Stimulated activated CD4-positive, alpha-beta T cell treated with anti-CD3 and anti-CD28 coated beads, Interleukin-2, amount 100 ng/mL, for 4 hours (primary cell): ENCODE results near the gene DHRS4L2.
"Not testable (repeated sequence)": the region's sequence is repeated elsewhere in the genome, so short reads cannot be mapped to it uniquely, and the experiment has no call there.

Experiments
- DNase-seq: peaks from one replicate; pipeline ENCODE4 v3.0.0-alpha.2; 2020; ENCODE audit warnings: low read depth

The DHRS4L2 gene

GRCh38 chr14:23973178-23973577 lies 15.6 kb upstream of the DHRS4L2 start:
- DNase-seq, result not testable (repeated sequence)

- not testable (repeated sequence) for DNase-seq
These were observed 14.7 kb upstream of the DHRS4L2 start for GRCh38 chr14:23974041-23974440.

DNA sequence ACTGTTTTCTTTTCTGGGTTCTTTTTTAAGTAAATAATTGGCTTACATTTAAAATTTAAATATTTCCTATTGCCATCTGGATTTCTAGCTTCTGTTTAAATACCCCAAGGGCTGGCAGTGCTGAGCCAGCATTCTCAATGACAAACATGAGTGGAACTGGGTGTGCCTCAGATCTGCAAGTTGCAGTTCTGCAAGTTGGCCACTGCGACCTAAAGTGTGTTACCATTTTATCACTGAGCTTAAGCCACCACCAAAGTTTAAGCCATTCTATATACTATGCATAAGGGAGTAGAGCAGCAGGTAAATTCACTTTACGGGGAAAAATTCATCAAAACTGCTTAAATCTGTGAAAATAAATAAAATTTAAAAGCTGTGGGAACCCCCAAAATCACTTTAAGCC lies 11.5 kb upstream of the DHRS4L2 start:
- not testable (repeated sequence) for DNase-seq

- not testable (repeated sequence) for DNase-seq
These were observed 6.5 kb upstream of the DHRS4L2 start for GRCh38 chr14:23981951-23982813.

GRCh38 chr14:23984891-23985602 lies 3.7 kb upstream of the DHRS4L2 start:
- DNase-seq, result no peak

GRCh38 chr14:23988223-23988606 lies 514 bp upstream of the DHRS4L2 start:
- DNase-seq, result not testable (repeated sequence)

GRCh38 chr14:23989734-23990445 lies 1.2 kb downstream of the DHRS4L2 start:
- not testable (repeated sequence) for DNase-seq

DNA sequence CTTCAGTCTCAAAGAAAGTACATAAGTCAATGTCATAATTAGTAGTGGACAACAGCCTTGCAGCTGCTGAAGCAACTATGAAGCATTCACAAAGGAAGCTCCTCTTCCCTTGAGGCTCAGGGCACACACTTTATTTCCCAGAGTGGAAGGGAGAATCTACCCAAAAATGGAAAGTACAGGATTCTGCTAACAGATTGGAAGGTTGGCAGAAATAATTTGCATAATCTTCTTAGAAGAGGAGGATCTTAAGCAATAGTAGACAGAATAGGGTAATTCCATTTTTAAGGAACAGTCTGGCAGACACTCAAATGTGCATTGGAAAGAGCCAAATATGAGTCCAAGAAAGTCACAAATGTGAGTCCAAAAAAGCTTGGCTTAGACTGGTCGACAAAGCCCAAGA lies 2.2 kb downstream of the DHRS4L2 start:
- DNase-seq, result not testable (repeated sequence)

DNA sequence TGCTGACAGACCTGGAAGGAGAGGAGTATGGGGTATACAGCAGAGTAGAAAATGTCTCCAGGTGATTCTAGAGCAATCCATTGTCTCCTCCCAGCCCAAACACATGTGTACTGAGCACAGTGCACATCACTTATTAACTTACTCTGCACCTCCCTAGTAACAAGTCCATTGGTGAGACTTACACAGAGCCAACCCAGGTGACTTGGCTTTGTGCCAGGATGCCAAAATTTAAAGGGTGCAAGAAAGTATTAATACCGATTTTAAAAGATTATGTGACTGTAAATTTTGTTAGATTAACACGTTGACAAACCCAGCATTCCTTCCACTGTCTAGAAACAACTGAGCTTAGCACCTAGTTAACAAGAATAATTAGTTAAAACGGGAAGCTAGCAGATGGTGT lies 4.3 kb downstream of the DHRS4L2 start:
- DNase-seq, result not testable (repeated sequence)

DNA sequence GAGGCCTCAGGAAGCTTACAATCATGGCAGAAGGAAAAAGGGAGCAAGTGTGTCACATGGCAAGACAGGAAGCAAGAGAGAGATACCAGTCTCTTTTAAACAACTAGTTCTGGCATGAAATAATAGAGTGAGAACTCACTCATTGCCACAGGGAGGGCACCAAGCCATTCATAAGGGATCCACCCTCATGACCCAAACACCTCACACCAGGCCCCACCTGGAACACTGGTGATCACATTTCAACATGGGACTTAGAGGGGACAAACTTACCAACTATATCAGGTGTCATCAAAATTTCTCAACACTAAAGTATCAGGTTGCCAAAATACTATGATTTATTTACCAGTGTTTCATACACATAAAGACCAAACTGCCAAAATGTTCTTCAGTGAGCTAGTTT lies 7.3 kb downstream of the DHRS4L2 start:
- DNase-seq, result not testable (repeated sequence)

DNA sequence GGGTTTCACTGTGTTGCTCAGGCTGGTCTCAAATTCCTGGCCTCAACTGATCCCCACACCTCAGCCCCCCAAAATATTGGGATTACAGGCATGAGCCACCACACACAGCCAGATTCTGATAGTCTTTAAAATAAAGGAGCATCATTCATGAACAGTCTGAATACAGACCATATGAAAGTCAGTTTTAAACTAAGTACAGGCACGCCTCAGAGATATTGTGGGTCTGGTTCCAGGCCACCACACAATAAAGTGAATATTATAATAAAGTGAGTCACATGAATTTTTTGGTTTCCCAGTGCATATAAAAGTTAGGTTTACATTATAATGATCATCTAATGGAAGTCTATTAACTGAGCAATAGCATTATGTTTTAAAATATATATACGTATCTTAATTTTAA lies 8.1 kb downstream of the DHRS4L2 start:
- not testable (repeated sequence) for DNase-seq

DNA sequence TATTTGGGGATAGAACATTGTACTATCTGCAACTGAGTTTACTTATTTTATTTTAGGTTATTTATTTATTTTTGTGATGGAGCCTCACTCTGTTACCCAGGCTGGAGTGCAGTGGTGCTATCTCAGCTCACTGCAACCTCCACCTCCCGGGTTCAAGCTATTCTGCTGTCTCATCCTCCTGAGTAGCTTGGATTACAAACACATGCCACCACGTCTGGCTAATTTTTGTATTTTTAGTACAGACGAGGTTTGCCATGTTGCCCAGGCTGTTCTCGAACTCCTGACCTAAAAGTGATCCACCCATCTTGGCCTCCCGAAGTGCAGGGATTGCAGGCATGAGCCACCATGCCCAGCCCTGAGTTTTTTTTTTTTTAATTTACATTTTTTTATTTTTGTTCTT lies 10.9 kb downstream of the DHRS4L2 start:
- DNase-seq, result not testable (repeated sequence)

DNA sequence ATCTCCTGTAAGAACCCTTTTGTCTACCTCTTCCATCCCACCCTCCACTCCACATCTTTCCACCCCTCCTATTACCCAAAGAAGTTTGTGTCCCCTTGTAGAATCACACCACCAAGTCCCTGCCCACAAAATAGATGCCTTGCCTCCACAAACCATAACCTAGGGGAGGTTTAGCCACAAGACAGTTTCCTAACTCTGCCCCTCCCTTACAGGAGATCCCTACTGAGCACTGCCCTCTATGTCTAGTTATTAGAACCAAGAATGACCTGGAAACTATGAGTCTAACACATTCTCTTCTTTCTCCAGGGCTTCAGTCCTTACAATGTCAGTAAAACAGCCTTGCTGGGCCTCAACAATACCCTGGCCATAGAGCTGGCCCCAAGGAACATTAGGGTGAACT lies 12.3 kb downstream of the DHRS4L2 start:
- DNase-seq, result not testable (repeated sequence)

DNA sequence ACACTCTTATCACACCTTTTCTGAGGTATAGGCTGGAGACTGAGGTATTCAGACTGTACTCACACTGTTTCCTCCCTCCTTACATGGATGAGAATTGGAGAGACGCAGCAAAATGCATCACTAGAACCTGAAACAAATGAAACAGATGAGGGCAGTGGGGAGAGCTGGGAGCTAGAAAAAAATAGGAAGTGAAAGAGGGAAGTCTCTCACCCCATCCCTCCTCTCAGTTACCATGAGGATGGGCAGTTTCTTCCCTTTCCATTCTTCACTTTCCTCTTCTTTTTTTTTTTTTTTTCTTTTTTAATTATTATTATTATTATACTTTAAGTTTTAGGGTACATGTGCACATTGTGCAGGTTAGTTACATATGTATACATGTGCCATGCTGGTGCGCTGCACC lies 12.9 kb downstream of the DHRS4L2 start:
- DNase-seq, result not testable (repeated sequence)

- DNase-seq, result not testable (repeated sequence)
These were observed 17.7 kb downstream of the DHRS4L2 start for GRCh38 chr14:24006471-24006816.

DNA sequence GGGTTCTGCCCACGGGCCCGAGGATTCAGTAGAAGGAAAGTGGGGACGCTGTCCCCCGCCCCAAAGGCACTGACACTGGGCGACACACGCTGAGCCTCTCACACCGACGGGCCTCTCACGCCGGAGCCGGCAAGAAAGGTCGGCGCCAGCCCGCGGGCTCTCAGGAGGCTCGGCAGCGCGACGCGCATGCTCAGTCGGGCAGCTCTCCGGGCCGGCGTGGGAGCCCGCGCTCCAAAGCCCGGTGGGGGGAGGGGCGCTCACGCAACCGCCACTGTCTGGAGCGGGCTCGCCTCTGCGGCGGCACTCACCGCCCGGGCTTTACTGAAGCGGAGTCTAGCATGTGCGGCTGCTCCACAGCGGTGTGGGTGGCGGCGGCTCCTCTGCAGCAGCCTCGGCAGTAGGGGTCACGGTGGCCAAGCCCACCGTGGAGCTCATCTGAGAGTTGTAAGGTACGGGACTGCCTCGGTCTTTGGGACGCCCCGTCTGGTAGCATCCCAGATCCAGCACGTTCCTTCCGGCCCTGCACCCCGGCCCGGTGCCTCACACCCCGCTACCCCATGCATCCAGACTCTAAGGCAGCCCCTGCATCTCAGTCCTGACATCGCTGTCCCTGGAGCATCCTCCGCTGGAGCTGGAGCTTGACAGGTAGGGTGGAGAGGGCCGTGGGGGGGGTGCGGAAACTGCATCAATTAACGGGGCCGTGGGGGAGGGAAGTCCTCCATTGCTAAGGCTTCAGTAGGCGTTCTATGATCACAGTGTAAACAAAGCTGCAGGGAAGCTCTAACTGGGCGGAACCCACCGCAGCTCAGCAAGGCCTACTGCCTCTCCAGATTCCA lies 18.3 kb downstream of the DHRS4L2 start:
- peak; percentile 46 for DNase-seq

- DNase-seq, result no peak
These were observed 22.3 kb downstream of the DHRS4L2 start for GRCh38 chr14:24011051-24011450.

GRCh38 chr14:24012726-24013273 lies 24.1 kb downstream of the DHRS4L2 start:
- not testable (repeated sequence) for DNase-seq

- DNase-seq, result peak; percentile 33
These were observed 25.2 kb downstream of the DHRS4L2 start for GRCh38 chr14:24013654-24014514.

GRCh38 chr14:24015745-24016144 lies 27.0 kb downstream of the DHRS4L2 start:
- not testable (repeated sequence) for DNase-seq
